ENCODE data around the gene RNF32. TPM values are rescaled to one million over a fixed set of nuclear protein-coding genes. Genes with fewer than 3 reads are reported as not detected.
"Not testable (repeated sequence)": the region's sequence is repeated elsewhere in the genome, so short reads cannot be mapped to it uniquely, and the experiment has no call there.

RNF32 gene
- total RNA-seq, 2 experiments from 2014 or later = 2.0 to 2.9 TPM

DNA sequence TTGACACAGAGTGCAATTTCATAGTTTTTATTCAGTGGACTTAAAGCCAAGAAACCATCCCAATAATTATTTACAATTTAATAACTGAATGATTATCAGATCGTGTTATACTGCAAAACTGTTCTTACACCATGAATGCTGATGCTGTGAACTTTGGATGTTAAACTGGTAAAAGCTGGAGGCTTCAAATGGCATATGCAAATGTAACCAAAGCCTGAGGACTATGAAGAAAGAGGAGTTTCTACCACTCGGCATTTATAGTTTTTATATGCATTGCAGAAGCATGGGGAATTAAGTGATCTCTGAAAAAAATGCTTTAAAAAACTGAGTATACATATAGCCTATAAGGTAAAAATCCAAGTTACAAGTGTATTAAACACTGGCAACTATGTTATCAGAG is 42.4 kb downstream of the RNF32 start:
- H3K4me3 Mint-ChIP-seq = no peak overlapping the region
- CTCF ChIA-PET = no interaction called here
- H3K27me3 Mint-ChIP-seq = no peaks in the 10 kb centered on the region
- ATAC-seq (no peak), DNase-seq (no peak)
- H3K36me3 Mint-ChIP-seq = peaks cover 12% of the 10 kb centered on the region
- H3K4me1 Mint-ChIP-seq = peaks cover 9% of the 10 kb centered on the region
- H3K27ac Mint-ChIP-seq = no peak overlapping the region
- H3K9me3 Mint-ChIP-seq (ENCODE audit: low read depth) = no peaks in the 10 kb centered on the region

DNA sequence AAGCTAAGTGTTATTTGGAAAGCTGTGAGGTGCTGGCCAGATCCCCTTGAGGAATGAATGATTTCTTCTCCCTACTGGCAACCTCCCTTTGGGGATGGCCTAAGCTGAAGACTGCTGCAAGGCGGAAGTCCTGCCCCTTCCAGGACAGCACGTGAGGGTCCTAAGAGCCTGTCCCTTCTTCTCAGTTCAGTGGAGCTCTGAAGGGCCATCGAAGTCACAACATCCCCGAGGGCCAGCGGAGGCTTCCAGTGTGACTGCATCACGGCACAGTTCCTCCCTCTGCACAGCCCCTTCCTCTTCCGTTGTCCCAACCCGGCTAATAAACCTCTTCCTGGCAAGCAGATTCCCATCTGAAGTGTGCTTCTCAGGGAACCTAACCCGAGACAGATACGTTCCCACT is 43.7 kb downstream of the RNF32 start:
- Mint-ChIP-seq H3K4me1 (peaks cover 9% of the 10 kb centered on the region), H3K27ac (peak overlapping the region; percentile 2)

DNA sequence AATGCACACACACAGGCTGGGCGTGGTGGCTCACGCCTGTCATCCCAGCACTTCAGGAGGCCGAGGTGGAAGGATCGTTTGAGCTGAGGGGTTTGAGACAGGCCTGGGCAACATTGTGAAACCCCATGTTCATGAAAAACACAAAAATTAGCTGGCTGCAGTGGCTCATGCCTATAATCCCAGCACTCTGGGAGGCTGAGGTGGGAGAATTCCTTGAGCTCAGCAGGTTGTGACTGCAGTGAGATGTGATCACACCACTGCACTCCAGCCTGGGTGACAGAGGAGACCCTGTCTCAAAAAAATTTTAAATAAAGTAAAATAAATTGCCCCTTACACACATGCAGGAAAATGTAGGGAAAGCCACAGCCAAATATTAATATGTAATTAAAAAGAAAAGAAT is 44.1 kb downstream of the RNF32 start:
- DNase-seq (no peak), ATAC-seq (no peak)
- CTCF ChIA-PET = no interaction called here
- H3K27me3 Mint-ChIP-seq = no peaks in the 10 kb centered on the region
- peaks cover 2% of the 10 kb centered on the region for H3K36me3 Mint-ChIP-seq
- peaks cover 6% of the 10 kb centered on the region for H3K4me1 Mint-ChIP-seq
- H3K27ac Mint-ChIP-seq = peak overlapping the region; percentile 2
- no peak overlapping the region for H3K4me3 Mint-ChIP-seq
- no peaks in the 10 kb centered on the region for H3K9me3 Mint-ChIP-seq (ENCODE audit: low read depth)

More for the DNA sequence above, 43.7 kb downstream of the RNF32 start:
- no peak for ATAC-seq
- CTCF ChIA-PET = no interaction called here
- Mint-ChIP-seq H3K9me3 (ENCODE audit: low read depth) (no peaks in the 10 kb centered on the region), H3K36me3 (peaks cover 5% of the 10 kb centered on the region), H3K4me3 (no peak overlapping the region), H3K27me3 (no peaks in the 10 kb centered on the region)
- no peak for DNase-seq

GRCh38 chr7:156691764-156692163 is 51.2 kb downstream of the RNF32 start:
- no peak for ATAC-seq
- Mint-ChIP-seq H3K9me3 (ENCODE audit: low read depth) (peaks cover 2% of the 10 kb centered on the region), H3K27me3 (no peaks in the 10 kb centered on the region), H3K36me3 (peaks cover 31% of the 10 kb centered on the region), H3K4me1 (no peaks in the 10 kb centered on the region), H3K27ac (no peak overlapping the region), H3K4me3 (no peak overlapping the region)
- DNase-seq = no peak
- CTCF ChIA-PET = interaction anchor here (0.6 to 1.0 kb wide), 2 partner anchors 16 to 136 kb away, joined by 3 to 4 read pairs; no protein-coding TSS in a partner anchor

GRCh38 chr7:156692849-156693248 is 52.3 kb downstream of the RNF32 start:
- H3K27ac Mint-ChIP-seq = no peak overlapping the region
- DNase-seq (no peak), ATAC-seq (no peak)
- H3K9me3 Mint-ChIP-seq (ENCODE audit: low read depth) = peaks cover 9% of the 10 kb centered on the region
- H3K27me3 Mint-ChIP-seq = no peaks in the 10 kb centered on the region
- no peaks in the 10 kb centered on the region for H3K4me1 Mint-ChIP-seq
- no peak overlapping the region for H3K4me3 Mint-ChIP-seq
- H3K36me3 Mint-ChIP-seq = peaks cover 38% of the 10 kb centered on the region
- CTCF ChIA-PET = no interaction called here

- H3K36me3 Mint-ChIP-seq = peaks cover 43% of the 10 kb centered on the region
- DNase-seq (no peak), ATAC-seq (no peak)
- no peaks in the 10 kb centered on the region for H3K4me1 Mint-ChIP-seq
- H3K27ac Mint-ChIP-seq = no peak overlapping the region
- no peak overlapping the region for H3K4me3 Mint-ChIP-seq
- peaks cover 11% of the 10 kb centered on the region for H3K9me3 Mint-ChIP-seq (ENCODE audit: low read depth)
- CTCF ChIA-PET = no interaction called here
- H3K27me3 Mint-ChIP-seq = no peaks in the 10 kb centered on the region
Observed at GRCh38 chr7:156693627-156694026, 53.1 kb downstream of the RNF32 start.

DNA sequence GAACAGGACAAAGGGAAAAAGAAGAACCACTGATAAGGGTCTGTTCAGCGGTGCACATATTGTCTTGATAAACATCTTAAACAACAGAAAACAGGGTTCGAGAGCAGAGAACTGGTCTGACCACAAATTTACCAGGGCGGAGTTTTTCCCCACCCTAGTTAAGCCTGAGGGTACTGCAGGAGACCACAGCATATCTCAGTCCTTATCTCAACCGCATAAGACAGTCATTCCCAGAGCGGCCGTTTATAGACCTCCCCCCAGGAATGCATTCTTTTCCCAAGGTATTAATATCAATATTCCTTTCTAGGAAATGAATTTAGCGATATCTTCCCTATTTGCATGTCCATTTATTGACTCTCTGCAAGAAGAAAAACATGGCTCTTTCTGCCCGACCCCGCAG is 56.7 kb downstream of the RNF32 start:
- ATAC-seq, H3K27ac Mint-ChIP-seq, DNase-seq, H3K4me3 Mint-ChIP-seq, H3K4me1 Mint-ChIP-seq, CTCF ChIA-PET, H3K27me3 Mint-ChIP-seq: not testable (repeated sequence)
- Mint-ChIP-seq H3K9me3 (ENCODE audit: low read depth) (peaks cover 17% of the 10 kb centered on the region), H3K36me3 (peaks cover 60% of the 10 kb centered on the region)

- ATAC-seq, H3K27ac Mint-ChIP-seq, CTCF ChIA-PET, H3K4me3 Mint-ChIP-seq, DNase-seq, H3K4me1 Mint-ChIP-seq, H3K27me3 Mint-ChIP-seq: not testable (repeated sequence)
- peaks cover 59% of the 10 kb centered on the region for H3K36me3 Mint-ChIP-seq
- H3K9me3 Mint-ChIP-seq (ENCODE audit: low read depth) = peaks cover 17% of the 10 kb centered on the region
Observed at GRCh38 chr7:156698512-156698911, 57.9 kb downstream of the RNF32 start.

DNA sequence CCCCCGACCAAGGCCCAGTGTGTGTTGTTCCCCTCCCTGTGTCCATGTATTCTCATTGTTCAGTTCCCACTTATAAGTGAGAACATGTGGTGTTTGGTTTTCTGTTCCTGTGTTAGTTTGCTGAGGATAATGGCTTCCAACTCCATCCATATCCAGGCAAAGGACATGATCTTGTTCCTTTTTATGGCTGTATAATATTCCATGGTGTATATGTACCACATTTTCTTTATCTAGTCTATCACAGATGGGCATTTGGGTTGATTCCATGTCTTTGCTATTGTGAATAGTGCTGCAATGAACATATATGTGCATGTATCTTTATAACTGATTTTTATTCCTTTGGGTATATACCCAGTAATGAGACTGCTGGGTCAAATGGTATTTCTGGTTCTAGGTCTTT is 61.2 kb downstream of the RNF32 start:
- H3K4me3 Mint-ChIP-seq, H3K4me1 Mint-ChIP-seq, H3K27me3 Mint-ChIP-seq, CTCF ChIA-PET, ATAC-seq, H3K27ac Mint-ChIP-seq, DNase-seq: not testable (repeated sequence)
- H3K36me3 Mint-ChIP-seq = peaks cover 56% of the 10 kb centered on the region
- peaks cover 17% of the 10 kb centered on the region for H3K9me3 Mint-ChIP-seq (ENCODE audit: low read depth)

- CTCF ChIA-PET = no interaction called here
- Mint-ChIP-seq H3K9me3 (ENCODE audit: low read depth) (peaks cover 15% of the 10 kb centered on the region), H3K27me3 (no peaks in the 10 kb centered on the region), H3K4me3 (no peak overlapping the region), H3K36me3 (peaks cover 58% of the 10 kb centered on the region), H3K27ac (no peak overlapping the region), H3K4me1 (peaks cover 10% of the 10 kb centered on the region)
- DNase-seq = no peak
- no peak for ATAC-seq
Observed at GRCh38 chr7:156702399-156702798, 61.8 kb downstream of the RNF32 start.

- CTCF ChIA-PET = no interaction called here
- no peaks in the 10 kb centered on the region for H3K27me3 Mint-ChIP-seq
Observed at GRCh38 chr7:156703209-156703608, 62.6 kb downstream of the RNF32 start.

GRCh38 chr7:156703773-156704482 is 63.4 kb downstream of the RNF32 start:
- peaks cover 10% of the 10 kb centered on the region for H3K9me3 Mint-ChIP-seq (ENCODE audit: low read depth)
- peaks cover 10% of the 10 kb centered on the region for H3K4me1 Mint-ChIP-seq
- H3K27ac Mint-ChIP-seq = peak overlapping the region; percentile 18
- DNase-seq (no peak), ATAC-seq (no peak)
- H3K4me3 Mint-ChIP-seq = no peak overlapping the region
- CTCF ChIA-PET = no interaction called here
- H3K27me3 Mint-ChIP-seq = no peaks in the 10 kb centered on the region
- peaks cover 56% of the 10 kb centered on the region for H3K36me3 Mint-ChIP-seq

More at GRCh38 chr7:156703209-156703608, 62.6 kb downstream of the RNF32 start:
- DNase-seq = no peak
- no peak overlapping the region for H3K27ac Mint-ChIP-seq
- peaks cover 10% of the 10 kb centered on the region for H3K4me1 Mint-ChIP-seq
- H3K4me3 Mint-ChIP-seq = no peak overlapping the region
- ATAC-seq = no peak
- peaks cover 61% of the 10 kb centered on the region for H3K36me3 Mint-ChIP-seq
- H3K9me3 Mint-ChIP-seq (ENCODE audit: low read depth) = peaks cover 12% of the 10 kb centered on the region

DNA sequence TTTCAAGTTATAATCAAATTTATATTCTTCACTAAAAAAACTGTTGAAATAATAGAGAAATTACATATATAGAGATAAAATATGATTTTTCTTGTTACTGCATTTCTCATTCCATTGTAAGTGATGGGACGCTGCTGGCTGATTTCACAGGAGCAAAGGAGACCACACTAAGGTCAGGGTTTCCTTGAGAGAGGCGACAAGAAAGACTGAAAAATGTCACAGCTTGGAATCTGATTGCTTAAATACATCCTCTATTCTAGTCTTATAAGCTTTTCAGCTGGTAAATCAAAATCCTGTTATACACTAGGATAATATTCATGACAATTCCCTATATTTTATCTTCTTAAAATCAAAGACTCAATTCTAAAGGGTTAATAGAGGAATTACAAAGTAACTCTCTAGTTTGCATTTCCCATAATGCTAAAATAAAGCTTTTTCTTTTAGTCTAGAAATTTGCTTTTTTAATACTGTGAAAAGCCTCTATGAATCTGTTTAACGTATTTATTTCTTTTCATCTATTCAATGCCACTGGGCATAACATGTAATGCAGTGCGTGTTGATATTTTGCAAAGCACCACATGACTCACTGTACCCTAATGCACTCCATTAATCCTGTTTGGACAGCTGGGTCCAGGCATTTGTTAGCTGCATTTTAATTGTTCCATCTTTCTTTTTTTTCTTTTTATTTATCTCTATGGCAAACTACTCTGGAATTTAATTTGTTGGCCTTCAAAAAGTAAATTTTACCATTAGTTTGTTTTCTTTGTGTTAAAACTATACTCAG is 81.7 kb downstream of the RNF32 start:
- H3K36me3 Mint-ChIP-seq = peaks cover 16% of the 10 kb centered on the region
- no peak overlapping the region for H3K4me3 Mint-ChIP-seq
- no peaks in the 10 kb centered on the region for H3K9me3 Mint-ChIP-seq (ENCODE audit: low read depth)
- CTCF ChIA-PET = interaction anchor here (1.2 kb wide), 1 partner anchor 26 kb away, joined by 3 read pairs; no protein-coding TSS in a partner anchor
- DNase-seq (no peak), ATAC-seq (no peak)
- H3K4me1 Mint-ChIP-seq = no peaks in the 10 kb centered on the region
- H3K27me3 Mint-ChIP-seq = no peaks in the 10 kb centered on the region
- no peak overlapping the region for H3K27ac Mint-ChIP-seq

- CTCF ChIA-PET = interaction anchor here (1.5 kb wide), 1 partner anchor 1126 kb away, joined by 3 read pairs; no protein-coding TSS in a partner anchor
- Mint-ChIP-seq H3K9me3 (ENCODE audit: low read depth) (no peaks in the 10 kb centered on the region), H3K4me1 (no peaks in the 10 kb centered on the region), H3K27ac (no peak overlapping the region), H3K36me3 (peaks cover 13% of the 10 kb centered on the region), H3K4me3 (no peak overlapping the region), H3K27me3 (no peaks in the 10 kb centered on the region)
- DNase-seq (no peak), ATAC-seq (no peak)
Observed at GRCh38 chr7:156725073-156725472, 84.5 kb downstream of the RNF32 start.
